Right lobe of liver (tissue), 4 donors: ENCODE results near the gene WDR44.

Experiments used
- CTCF ChIP-seq, 4 donors: fragments of 200-600 bp in 3 of 4; fragments of 450-650 bp in 1 of 4; IDR thresholded peaks; one replicate each; pipeline versions ENCODE4 v1.5.1 to v1.8.0; 2016 to 2022; ENCODE audit warnings: antibody characterized with exemption in 4 of 4, mild to moderate bottlenecking in 2 of 4
- POLR2A ChIP-seq: fragments of 450-650 bp; IDR thresholded peaks from one replicate; pipeline ENCODE4 v1.6.1; 2017; ENCODE audit warnings: antibody characterized with exemption, mild to moderate bottlenecking
- donor health status: DM: no; HTN: no; CAD: no.
- donor health status: DM: no; HTN: no; CAD: no.
- donor health status: DM: no; HTN: yes; CAD: no.

- no peak for TF ChIP-seq CTCF (IDR thresholded peaks at IDR 0.05)
- TF ChIP-seq POLR2A, result no peak
These were observed 134.3 kb downstream of the WDR44 start for GRCh38 chrX:118480172-118480571.
